Breast epithelium (tissue), 4 donors: ENCODE data around the gene DDX3X. TPM values are rescaled to one million over a fixed set of nuclear protein-coding genes. Genes with fewer than 3 reads are reported as not detected.

Experiments
- DNase-seq, 2 donors: peaks; one replicate each; pipeline ENCODE4 v3.0.0-alpha.2; 2019; ENCODE audit warnings: low spot score in 2 of 2
- H3K27ac ChIP-seq, 2 donors: fragments of 200-600 bp; sonication (generic) in 1 of 2; one replicate each; pipeline ENCODE4 v1.5.1; 2016 to 2019; ENCODE audit warnings: mild to moderate bottlenecking in 1 of 2
- H3K27me3 ChIP-seq, 2 donors: fragments of 200-600 bp; sonication (generic) in 1 of 2; one replicate each; pipeline versions ENCODE4 v1.5.1 to v1.6.0; 2017 to 2019; ENCODE audit warnings: control low read depth in 1 of 2, mild to moderate bottlenecking in 1 of 2
- H3K36me3 ChIP-seq: fragments of 200-600 bp; one replicate; pipeline ENCODE4 v1.5.1; 2019
- H3K4me1 ChIP-seq, 2 donors: fragments of 200-600 bp; sonication (generic); one replicate each; pipeline ENCODE4 v1.5.1; 2016 to 2019; ENCODE audit warnings: control low read depth in 1 of 2
- H3K4me3 ChIP-seq, 3 donors: fragments of 200-600 bp; sonication (generic); 1 replicate in 2 of 3; 2 replicates in 1 of 3; pipeline ENCODE4 v1.5.1; 2016 to 2019; ENCODE audit warnings: mild to moderate bottlenecking in 3 of 3, moderate library complexity in 2 of 3
- H3K9me3 ChIP-seq, 2 donors: fragments of 200-600 bp; sonication (generic) in 1 of 2; one replicate each; pipeline ENCODE4 v1.5.1; 2016 to 2019; ENCODE audit warnings: control low read depth in 1 of 2
- POLR2A ChIP-seq: fragments of 450-650 bp; IDR thresholded peaks from one replicate; pipeline ENCODE4 v1.6.1; 2016; ENCODE audit warnings: antibody characterized with exemption, mild to moderate bottlenecking, moderate library complexity
- POLR2AphosphoS5 ChIP-seq, 3 donors: sonication (generic); formaldehyde crosslinking; IDR thresholded peaks; one replicate each; pipeline ENCODE4 v1.6.1; 2017; ENCODE audit warnings: antibody characterized with exemption in 3 of 3
- intact Hi-C: fragments of 100-400 bp; cut with DNase I; formaldehyde crosslinking; loops from one replicate; pipeline ENCODE4 v1.15.1; 2023; ENCODE audit warnings: low total_unique reads
- total RNA-seq, 3 donors: library from RNA; depleted of rRNA; stranded (reverse); fragments of >200 nt; gene quantifications; one replicate each; pipeline ENCODE4 v1.1.0, GENCODE V29; 2016
- TF ChIP-seq, protein P1 (sequence below), 3 donors: fragments of 450-650 bp; IDR thresholded peaks; one replicate each; pipeline ENCODE4 v1.5.1; 2016 to 2017; ENCODE audit warnings: antibody characterized with exemption in 3 of 3, mild to moderate bottlenecking in 3 of 3, moderate library complexity in 3 of 3

DDX3X gene
- total RNA-seq, 3 donors from 2014 or later: 239 to 375 (median 248) TPM

DNA sequence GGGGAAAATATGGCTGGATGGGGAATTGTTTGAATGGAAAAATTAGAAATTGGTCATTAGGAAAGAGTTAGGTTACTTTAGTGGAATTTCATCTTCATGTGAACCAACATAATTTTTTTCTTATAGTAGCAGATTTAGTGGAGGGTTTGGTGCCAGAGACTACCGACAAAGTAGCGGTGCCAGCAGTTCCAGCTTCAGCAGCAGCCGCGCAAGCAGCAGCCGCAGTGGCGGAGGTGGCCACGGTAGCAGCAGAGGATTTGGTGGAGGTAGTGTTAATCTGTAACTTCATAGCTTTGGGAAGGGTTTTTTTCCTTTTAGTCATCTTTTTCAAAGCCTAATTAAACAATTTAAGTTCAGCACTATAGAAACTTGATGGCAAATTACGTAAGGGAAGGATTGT lies 13.2 kb downstream of the DDX3X start:
- Histone ChIP-seq H3K4me1 (no peaks in the 10 kb centered on the region), H3K27ac (no peak overlapping the region), H3K36me3 (peaks cover 26% of the 10 kb centered on the region), H3K9me3 (no peaks in the 10 kb centered on the region), H3K27me3 (no peaks in the 10 kb centered on the region), H3K4me3 (no peak overlapping the region)
- DNase-seq: no peak
- TF ChIP-seq, protein P1, sequence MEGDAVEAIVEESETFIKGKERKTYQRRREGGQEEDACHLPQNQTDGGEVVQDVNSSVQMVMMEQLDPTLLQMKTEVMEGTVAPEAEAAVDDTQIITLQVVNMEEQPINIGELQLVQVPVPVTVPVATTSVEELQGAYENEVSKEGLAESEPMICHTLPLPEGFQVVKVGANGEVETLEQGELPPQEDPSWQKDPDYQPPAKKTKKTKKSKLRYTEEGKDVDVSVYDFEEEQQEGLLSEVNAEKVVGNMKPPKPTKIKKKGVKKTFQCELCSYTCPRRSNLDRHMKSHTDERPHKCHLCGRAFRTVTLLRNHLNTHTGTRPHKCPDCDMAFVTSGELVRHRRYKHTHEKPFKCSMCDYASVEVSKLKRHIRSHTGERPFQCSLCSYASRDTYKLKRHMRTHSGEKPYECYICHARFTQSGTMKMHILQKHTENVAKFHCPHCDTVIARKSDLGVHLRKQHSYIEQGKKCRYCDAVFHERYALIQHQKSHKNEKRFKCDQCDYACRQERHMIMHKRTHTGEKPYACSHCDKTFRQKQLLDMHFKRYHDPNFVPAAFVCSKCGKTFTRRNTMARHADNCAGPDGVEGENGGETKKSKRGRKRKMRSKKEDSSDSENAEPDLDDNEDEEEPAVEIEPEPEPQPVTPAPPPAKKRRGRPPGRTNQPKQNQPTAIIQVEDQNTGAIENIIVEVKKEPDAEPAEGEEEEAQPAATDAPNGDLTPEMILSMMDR (IDR thresholded peaks at IDR 0.05): no peak
- TF ChIP-seq POLR2A (no peak), POLR2AphosphoS5 (IDR thresholded peaks at IDR 0.05) (no peak)
- intact Hi-C loops: no loop called here

- H3K4me1 ChIP-seq: no peaks in the 10 kb centered on the region
- DNase-seq: no peak
- no peak overlapping the region for H3K4me3 ChIP-seq
- no peak overlapping the region for H3K27ac ChIP-seq
- no peaks in the 10 kb centered on the region for H3K9me3 ChIP-seq
- intact Hi-C loops: no loop called here
- no peaks in the 10 kb centered on the region for H3K27me3 ChIP-seq
- TF ChIP-seq POLR2AphosphoS5 (IDR thresholded peaks at IDR 0.05): no peak
- TF ChIP-seq, protein P1 (IDR thresholded peaks at IDR 0.05): no peak
- no peak for TF ChIP-seq POLR2A
- H3K36me3 ChIP-seq: peaks cover 14% of the 10 kb centered on the region
Measured at GRCh38 chrX:41348551-41348950, 14.6 kb downstream of the DDX3X start.

DNA sequence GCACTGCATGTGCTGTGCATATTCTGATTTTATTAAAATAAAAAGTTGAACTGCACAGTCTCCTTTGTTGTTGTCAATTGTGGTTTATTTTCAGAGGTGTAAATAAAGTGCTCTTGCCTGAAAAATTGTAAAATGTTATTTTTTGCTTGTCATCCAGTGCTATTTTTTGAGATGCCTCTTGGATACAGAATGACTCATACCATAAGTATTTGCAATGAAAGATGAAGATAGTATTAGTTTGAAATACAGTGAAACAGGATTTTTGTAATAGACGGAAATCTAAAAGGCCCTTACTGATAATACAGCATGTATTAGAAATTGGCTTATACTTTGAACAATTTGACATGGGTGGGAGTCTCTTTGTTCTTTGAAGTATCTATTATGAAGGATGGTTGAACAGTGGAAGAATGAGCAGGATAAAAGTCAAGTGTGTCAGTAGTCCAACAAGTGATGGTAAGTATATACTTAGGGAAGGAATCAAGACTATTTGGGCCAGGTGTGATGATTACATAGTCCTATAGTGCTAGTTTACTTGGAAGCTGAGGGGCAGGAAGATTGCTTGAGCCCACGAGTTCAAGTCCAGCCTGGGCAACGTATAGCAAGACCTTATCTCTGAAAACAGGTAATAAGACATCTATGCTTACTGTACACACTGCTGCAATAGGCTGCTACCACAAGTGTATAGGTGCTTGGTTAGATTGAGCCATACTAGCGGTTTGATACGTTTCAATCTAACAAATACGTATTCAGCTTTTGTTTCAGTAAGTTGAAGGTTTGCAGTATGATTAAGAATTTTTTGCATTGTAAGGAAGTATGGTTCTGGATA lies 16.4 kb downstream of the DDX3X start:
- no peaks in the 10 kb centered on the region for H3K27me3 ChIP-seq
- no peak overlapping the region for H3K27ac ChIP-seq
- TF ChIP-seq, protein P1 (IDR thresholded peaks at IDR 0.05): no peak
- no peak for TF ChIP-seq POLR2A
- no peak for TF ChIP-seq POLR2AphosphoS5 (IDR thresholded peaks at IDR 0.05)
- DNase-seq: no peak
- H3K4me1 ChIP-seq: no peaks in the 10 kb centered on the region
- H3K9me3 ChIP-seq: no peaks in the 10 kb centered on the region
- no peak overlapping the region for H3K4me3 ChIP-seq
- H3K36me3 ChIP-seq: peaks cover 14% of the 10 kb centered on the region
- intact Hi-C loops: no loop called here

DNA sequence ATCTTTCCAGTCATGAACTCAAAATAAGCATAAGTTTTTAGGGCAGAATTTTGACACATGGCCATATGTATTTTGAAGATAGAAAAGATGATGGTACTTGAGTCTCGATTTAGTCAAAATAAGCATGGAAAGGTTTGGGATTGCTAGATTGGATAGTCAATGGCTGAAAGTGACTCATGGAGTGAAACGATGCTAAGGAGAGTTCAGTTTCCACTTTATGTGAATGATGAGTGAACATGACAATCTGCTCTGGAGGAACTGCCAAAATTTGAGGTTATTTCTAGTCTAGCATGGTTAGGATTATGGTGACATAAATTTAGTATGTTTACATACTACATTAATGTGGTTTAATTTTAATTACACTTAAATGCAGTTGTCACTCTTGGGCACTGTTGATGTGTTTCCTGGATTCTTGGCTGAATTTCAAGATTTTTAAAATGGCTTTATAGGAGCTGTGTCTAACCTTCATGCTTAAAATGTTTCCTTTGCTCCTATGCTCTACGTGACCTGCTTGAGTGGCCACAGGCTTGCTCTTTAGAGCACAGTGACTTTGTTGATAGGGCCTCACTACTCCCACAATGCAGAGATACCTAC lies 17.1 kb downstream of the DDX3X start:
- H3K4me3 ChIP-seq: no peak overlapping the region
- H3K36me3 ChIP-seq: peaks cover 7% of the 10 kb centered on the region
- H3K27ac ChIP-seq: peak overlapping the region in 1 of 2 donors; percentile 24
- DNase-seq: no peak
- H3K4me1 ChIP-seq: no peaks in the 10 kb centered on the region
- intact Hi-C loops: no loop called here
- TF ChIP-seq, protein P1 (IDR thresholded peaks at IDR 0.05): no peak
- TF ChIP-seq POLR2AphosphoS5 (IDR thresholded peaks at IDR 0.05) (no peak), POLR2A (no peak)
- H3K27me3 ChIP-seq: no peaks in the 10 kb centered on the region
- H3K9me3 ChIP-seq: no peaks in the 10 kb centered on the region

- intact Hi-C loops: no loop called here
- H3K27ac ChIP-seq: no peak overlapping the region
- no peaks in the 10 kb centered on the region for H3K4me1 ChIP-seq
- TF ChIP-seq POLR2AphosphoS5 (IDR thresholded peaks at IDR 0.05): no peak
- TF ChIP-seq, protein P1 (IDR thresholded peaks at IDR 0.05): no peak
- no peaks in the 10 kb centered on the region for H3K36me3 ChIP-seq
- H3K27me3 ChIP-seq: no peaks in the 10 kb centered on the region
- no peaks in the 10 kb centered on the region for H3K9me3 ChIP-seq
- no peak for DNase-seq
- no peak overlapping the region for H3K4me3 ChIP-seq
Measured at GRCh38 chrX:41351923-41352322, 18.0 kb downstream of the DDX3X start.
